Adrenal gland (tissue), 12 donors: ENCODE results near the gene SLC16A2. TPM values are rescaled to one million over a fixed set of nuclear protein-coding genes. Genes with fewer than 3 reads are reported as not detected.
"Not testable (repeated sequence)": the region's sequence is repeated elsewhere in the genome, so short reads cannot be mapped to it uniquely, and the experiment has no call there.

Experiments
- DNase-seq, 7 donors: peaks; one replicate each; pipeline ENCODE4 v3.0.0-alpha.2; 2019 to 2020
- H3K27ac ChIP-seq, 5 donors: fragments of 200-600 bp; sonication (generic) in 4 of 5; 1 replicate in 3 of 5; 2 replicates in 2 of 5; pipeline versions ENCODE4 v1.5.1 to v1.8.0; 2016 to 2020; ENCODE audit warnings: mild to moderate bottlenecking in 1 of 5
- H3K27me3 ChIP-seq: fragments of 200-600 bp; 2 replicates; pipeline ENCODE4 v1.8.0; 2021
- H3K36me3 ChIP-seq, 2 donors: fragments of 200-600 bp; replicated peaks in 1 of 2; 1 replicate in 1 of 2; 2 replicates in 1 of 2; pipeline versions ENCODE4 v1.5.1 to v1.8.0; 2018 to 2022
- H3K4me1 ChIP-seq, 2 donors: fragments of 200-600 bp; replicated peaks in 1 of 2; 1 replicate in 1 of 2; 2 replicates in 1 of 2; pipeline versions ENCODE4 v1.5.1 to v1.8.0; 2018 to 2021
- H3K4me3 ChIP-seq, 4 donors: fragments of 200-600 bp; sonication (generic) in 3 of 4; one replicate each; pipeline ENCODE4 v1.5.1; 2016 to 2018
- H3K9me3 ChIP-seq, 3 donors: fragments of 200-600 bp; sonication (generic) in 1 of 3; replicated peaks in 1 of 3; 1 replicate in 2 of 3; 2 replicates in 1 of 3; pipeline versions ENCODE4 v1.5.1 to v1.8.0; 2016 to 2021
- POLR2A ChIP-seq, 2 donors: fragments of 450-650 bp; IDR thresholded peaks; one replicate each; pipeline ENCODE4 v1.6.1; 2017; ENCODE audit warnings: antibody characterized with exemption in 2 of 2, mild to moderate bottlenecking in 2 of 2, moderate library complexity in 1 of 2
- whole genome bisulfite sequencing, 4 donors: extraction: QIAGEN DNeasy Blood & Tissue Kit in 2 of 4; methylation state at CpG; one replicate each; pipeline versions ENCODE4 v1.1.5 to v1.1.7; 2013 to 2017; 5-methylcytosine and 5-hydroxymethylcytosine counted together
- intact Hi-C, 2 donors: fragments of 100-400 bp; cut with DNase I; formaldehyde crosslinking; loops; one replicate each; pipeline versions ENCODE4 v1.14.1 to v1.15.0; 2022 to 2023
- polyA plus RNA-seq, 3 donors: library from polyadenylated mRNA; stranded (reverse); fragments of 200-250 nt in 2 of 3; fragments of 350-450 nt in 1 of 3; fragmentation: Illumina TruSeq in 1 of 3; extraction: RNeasy Lipid Tissue Mini Kit (QIAGEN cat#74804) in 1 of 3; gene quantifications; one replicate each; pipeline ENCODE4 v1.2.3, GENCODE V29; 2013 to 2014
- total RNA-seq, 9 donors: library from RNA; depleted of rRNA in 4 of 9; stranded (reverse); fragments of >200 nt in 4 of 9; fragments of 120-200 nt in 1 of 9; fragmentation: NEBNext Ultra II Directional in 1 of 9; extraction: Animal tissue kit (Norgen Biotek cat#: 25700) in 1 of 9; gene quantifications; one replicate each; pipeline versions ENCODE4 v1.1.0 to v1.2.4, GENCODE V29; 2013 to 2023
- TF ChIP-seq, protein P1 (sequence below), 6 experiments: fragments of 450-650 bp in 4 of 6; fragments of 200-600 bp in 2 of 6; sonication (generic) in 1 of 6; IDR thresholded peaks; 1 replicate in 5 of 6; 2 replicates in 1 of 6; pipeline versions ENCODE4 v1.5.1 to v1.8.0; 2016 to 2021; ENCODE audit warnings: antibody characterized with exemption in 6 of 6, mild to moderate bottlenecking in 2 of 6, moderate library complexity in 1 of 6
- donor health status: healthy with polysubstance abuse.
- donor health status: Bipolar disorder and iron deficiency.
- donor health status: DM: yes; HTN: yes; CAD: no.
- donor health status: DM: no; HTN: no; CAD: no.
- donor health status: DM: no; HTN: no; CAD: no.
- donor health status: DM: yes; HTN: yes; CAD: no.

The SLC16A2 gene
- total and polyA plus RNA-seq, 12 donors = 9.3 to 109 (median 46.9) TPM

- no peaks in the 10 kb centered on the region for H3K9me3 ChIP-seq
- intact Hi-C loops = no loop called here
- peak in 5 of 7 donors; percentile 31 to 59 (median 43) for DNase-seq
- whole genome bisulfite sequencing, 4 donors = 46 to 67% (median 62%) methylated on average over 2 to 3 of the region's 3 CpGs
- H3K4me1 ChIP-seq = peaks cover 4 to 7% of the 10 kb centered on the region in 2 donors
- no peak overlapping the region for H3K4me3 ChIP-seq
- TF ChIP-seq POLR2A (IDR thresholded peaks at IDR 0.05) = peak in 1 of 2 donors; percentile 26
- TF ChIP-seq, protein P1, sequence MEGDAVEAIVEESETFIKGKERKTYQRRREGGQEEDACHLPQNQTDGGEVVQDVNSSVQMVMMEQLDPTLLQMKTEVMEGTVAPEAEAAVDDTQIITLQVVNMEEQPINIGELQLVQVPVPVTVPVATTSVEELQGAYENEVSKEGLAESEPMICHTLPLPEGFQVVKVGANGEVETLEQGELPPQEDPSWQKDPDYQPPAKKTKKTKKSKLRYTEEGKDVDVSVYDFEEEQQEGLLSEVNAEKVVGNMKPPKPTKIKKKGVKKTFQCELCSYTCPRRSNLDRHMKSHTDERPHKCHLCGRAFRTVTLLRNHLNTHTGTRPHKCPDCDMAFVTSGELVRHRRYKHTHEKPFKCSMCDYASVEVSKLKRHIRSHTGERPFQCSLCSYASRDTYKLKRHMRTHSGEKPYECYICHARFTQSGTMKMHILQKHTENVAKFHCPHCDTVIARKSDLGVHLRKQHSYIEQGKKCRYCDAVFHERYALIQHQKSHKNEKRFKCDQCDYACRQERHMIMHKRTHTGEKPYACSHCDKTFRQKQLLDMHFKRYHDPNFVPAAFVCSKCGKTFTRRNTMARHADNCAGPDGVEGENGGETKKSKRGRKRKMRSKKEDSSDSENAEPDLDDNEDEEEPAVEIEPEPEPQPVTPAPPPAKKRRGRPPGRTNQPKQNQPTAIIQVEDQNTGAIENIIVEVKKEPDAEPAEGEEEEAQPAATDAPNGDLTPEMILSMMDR (IDR thresholded peaks at IDR 0.05) = no peak
- H3K27me3 ChIP-seq = peaks cover 3% of the 10 kb centered on the region
- no peak overlapping the region for H3K27ac ChIP-seq
- H3K36me3 ChIP-seq = no peaks in the 10 kb centered on the region
Observed at GRCh38 chrX:74511704-74512103, 90.4 kb downstream of the SLC16A2 start.

- DNase-seq = peak in 3 of 7 donors; percentile 18 to 37 (median 26)
- 44 to 71% (median 47%) methylated on average over 2 of the region's 2 CpGs; no CpG with 5 or more reads in 1 of the 4 donors for WGBS, 4 donors
- Histone ChIP-seq H3K36me3 (no peaks in the 10 kb centered on the region), H3K27ac (no peak overlapping the region), H3K4me3 (no peak overlapping the region), H3K9me3 (no peaks in the 10 kb centered on the region), H3K27me3 (no peaks in the 10 kb centered on the region), H3K4me1 (peaks cover 4 to 7% of the 10 kb centered on the region in 2 donors)
- intact Hi-C loops = no loop called here
- TF ChIP-seq, protein P1 (IDR thresholded peaks at IDR 0.05) = no peak
- TF ChIP-seq POLR2A (IDR thresholded peaks at IDR 0.05) = no peak
Observed at GRCh38 chrX:74514384-74514783, 93.1 kb downstream of the SLC16A2 start.

DNA sequence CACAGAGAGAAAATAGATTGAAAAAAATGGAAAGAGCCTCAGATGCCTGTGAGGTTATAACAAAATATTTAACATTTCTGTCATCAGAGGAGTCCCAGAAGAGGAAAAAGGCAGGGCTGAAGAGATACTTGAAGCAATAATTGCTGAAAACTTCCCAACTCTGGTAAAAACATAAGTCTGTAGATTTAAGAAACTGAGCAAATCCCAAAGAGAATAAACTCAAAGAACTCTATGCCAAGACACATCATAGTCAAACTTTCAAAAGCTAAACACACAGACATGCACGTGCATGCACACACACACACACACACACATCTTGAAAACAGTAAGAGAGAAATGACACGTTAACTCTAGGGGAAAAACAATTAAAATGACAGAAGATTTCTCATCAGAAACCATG is 94.1 kb downstream of the SLC16A2 start:
- no peak for TF ChIP-seq POLR2A (IDR thresholded peaks at IDR 0.05)
- TF ChIP-seq, protein P1 (IDR thresholded peaks at IDR 0.05) = no peak
- 52 to 89% (median 71%) methylated on average over 2 of the region's 2 CpGs for WGBS, 4 donors
- Histone ChIP-seq H3K36me3 (no peaks in the 10 kb centered on the region), H3K27me3 (peaks cover 5% of the 10 kb centered on the region), H3K4me3 (no peak overlapping the region), H3K9me3 (no peaks in the 10 kb centered on the region), H3K4me1 (peaks cover 4 to 7% of the 10 kb centered on the region in 2 donors), H3K27ac (no peak overlapping the region)
- intact Hi-C loops = no loop called here
- no peak for DNase-seq

GRCh38 chrX:74516013-74516412 is 94.7 kb downstream of the SLC16A2 start:
- intact Hi-C loops, H3K9me3 ChIP-seq, DNase-seq, H3K4me1 ChIP-seq, H3K4me3 ChIP-seq, H3K27me3 ChIP-seq, H3K27ac ChIP-seq, H3K36me3 ChIP-seq: not testable (repeated sequence)
- 48 to 95% (median 77%) methylated on average over 1 of the region's 1 CpG for WGBS, 4 donors

GRCh38 chrX:74519870-74520269 is 98.6 kb downstream of the SLC16A2 start:
- H3K27me3 ChIP-seq = peaks cover 8% of the 10 kb centered on the region
- peaks cover 0 to 5% of the 10 kb centered on the region in 2 donors for H3K4me1 ChIP-seq
- WGBS, 4 donors = 57 to 68% (median 61%) methylated on average over 2 of the region's 2 CpGs
- H3K9me3 ChIP-seq = no peaks in the 10 kb centered on the region
- H3K4me3 ChIP-seq = no peak overlapping the region
- H3K36me3 ChIP-seq = no peaks in the 10 kb centered on the region
- no peak for TF ChIP-seq POLR2A (IDR thresholded peaks at IDR 0.05)
- TF ChIP-seq, protein P1 (IDR thresholded peaks at IDR 0.05) = no peak
- peak in 6 of 7 donors; percentile 21 to 60 (median 34) for DNase-seq
- intact Hi-C loops = no loop called here
- peak overlapping the region in 1 of 5 donors; percentile 38 for H3K27ac ChIP-seq
